Measurements from ENCODE around the gene CDKAL1. TPM values are rescaled to one million over a fixed set of nuclear protein-coding genes. Genes with fewer than 3 reads are reported as not detected.

Gene CDKAL1
- total and polyA plus RNA-seq, 2 of the 13 experiments (the other 11 are each of a cell fraction or from before 2014, with no cell fraction given), result 9.5 to 27.7 TPM

GRCh38 chr6:20509212-20509611 is 25.0 kb upstream of the CDKAL1 start:
- Histone ChIP-seq H3K36me3 (replicated peaks in 1 of 2; ENCODE audit: control insufficient read depth in 1 of 2, insufficient read depth in 2 of 2, low read length in 2 of 2) (no peaks in the 10 kb centered on the region), H3K4me2 (ENCODE audit: low read depth, low read length) (no peak overlapping the region), H3K4me1 (ENCODE audit: insufficient read depth, low read length) (peaks cover 18% of the 10 kb centered on the region), H3K9ac (ENCODE audit: insufficient read depth, low read depth, low read length) (no peak overlapping the region), H3K27ac (ENCODE audit: extremely low read length, insufficient read depth, low read length) (no peak overlapping the region), H3K79me2 (ENCODE audit: insufficient read depth, low read length) (no peaks in the 10 kb centered on the region), H3K9me3 (ENCODE audit: low read length) (no peaks in the 10 kb centered on the region), H2AFZ (ENCODE audit: low read length) (no peak overlapping the region), H4K20me1 (ENCODE audit: insufficient read depth, low read length) (no peaks in the 10 kb centered on the region), H3K4me3 (replicated peaks in 1 of 3; ENCODE audit: insufficient read depth in 1 of 3, low read depth in 2 of 3, low read length in 3 of 3) (no peak overlapping the region), H3K27me3 (ENCODE audit: control insufficient read depth in 1 of 2, insufficient read depth in 2 of 2, low read length in 2 of 2) (peaks cover 0 to 5% of the 10 kb centered on the region in 2 experiments; a peak in 1 of 5 replicates)
- FAIRE-seq (no peak), ATAC-seq (no peak), DNase-seq (ENCODE audit: low spot score) (no peak)
- ChIA-PET POLR2A (no interaction called here), CTCF (ENCODE audit: low intra/inter-chr PET ratio, low total read pairs) (no interaction called here)
- BruUV-seq (replicated peaks), result no TSS peak
- intact Hi-C loops (cut with micrococcal nuclease; ENCODE audit: unreplicated experiment) (no loop called here), in situ Hi-C loops (cut with HindIII; ENCODE audit: extremely low pct_ligation_motif_present, low pct_unique_long_range_greater_than_20kb) (no loop called here)
- WGBS (ENCODE audit: low lambda C conversion rate), result 56% methylated on average over 2 of the region's 2 CpGs
- TF ChIP-seq JARID2 (CRISPR knock-in tag; IDR thresholded peaks at IDR 0.05; ENCODE audit: insufficient replicate concordance) (no peak), BCL6 (CRISPR knock-in tag; IDR thresholded peaks at IDR 0.05) (no peak), HDAC6 (IDR thresholded peaks at IDR 0.05; ENCODE audit: low read depth, low read length) (no peak), ZFAT (CRISPR knock-in tag; conservative IDR thresholded peaks at IDR 0.05) (no peak), ZNF839 (CRISPR knock-in tag; IDR thresholded peaks at IDR 0.05; ENCODE audit: borderline replicate concordance) (no peak), MAFG (CRISPR knock-in tag; IDR thresholded peaks at IDR 0.05) (no peak), E2F2 (CRISPR knock-in tag; IDR thresholded peaks at IDR 0.05; ENCODE audit: borderline replicate concordance) (no peak), NCOA2 (CRISPR knock-in tag; IDR thresholded peaks at IDR 0.05) (no peak), ZSCAN5A (CRISPR knock-in tag; IDR thresholded peaks at IDR 0.05; ENCODE audit: borderline replicate concordance) (no peak), YEATS2 (CRISPR knock-in tag; IDR thresholded peaks at IDR 0.05; ENCODE audit: borderline replicate concordance) (no peak), FOXJ3 (CRISPR knock-in tag; IDR thresholded peaks at IDR 0.05; ENCODE audit: borderline replicate concordance) (no peak)
